HepG2 (cell line): ENCODE data around the gene SEMA6D. TPM values are rescaled to one million over a fixed set of nuclear protein-coding genes. Genes with fewer than 3 reads are reported as not detected.

Experiments
- ATAC-seq: fragments of 200-7000 bp; cut with Tn5 transposase; 3 replicates; pipeline ENCODE4 v1.9.1; 2020; ENCODE audit warnings: mild to moderate bottlenecking, moderate library complexity
- BruUV-seq: library from RNA; stranded (reverse); fragments of 400-500 nt; replicated peaks from 2 replicates; lab custom pipeline; 2021; lab: Mats Ljungman, UMichigan
- CTCF ChIA-PET: fragments of 300-600 bp; formaldehyde crosslinking; extraction: SDS; loops from one replicate; lab custom pipeline; 2021; ENCODE audit warnings: low total read pairs, inconsistent platforms, low intra/inter-chr PET ratio; lab: Yijun Ruan, JAX
- POLR2A ChIA-PET: fragments of 350-600 bp; sonication (Branson Sonifier 250); formaldehyde crosslinking; loops from one replicate; lab custom pipeline; 2020; ENCODE audit warnings: antibody characterized with exemption, inconsistent platforms; lab: Yijun Ruan, JAX
- DNase-seq: peaks from one replicate; pipeline ENCODE4 v3.0.0-alpha.2; 2015; ENCODE audit warnings: low spot score
- FAIRE-seq: peaks from 3 replicates; lab custom pipeline; 2011; peaks lifted over from hg19 to GRCh38; lab: Jason Lieb, UNC
- H2AFZ ChIP-seq: one replicate; pipeline ENCODE4 v1.6.1; 2011; ENCODE audit warnings: low read length, inconsistent platforms
- H3K27ac ChIP-seq: fragments of 300-600 bp; 3 replicates; pipeline ENCODE4 v1.8.0; 2011; ENCODE audit warnings: mixed run types, mild to moderate bottlenecking, mixed read lengths, low read length, inconsistent platforms; ENCODE audit not compliant: insufficient read depth; ENCODE audit errors: extremely low read length
- H3K27me3 ChIP-seq, 2 experiments: fragments of 200-600 bp in 1 of 2; 2 replicates in 1 of 2; 3 replicates in 1 of 2; pipeline versions ENCODE4 v1.6.0 to v1.8.0; 2011; ENCODE audit warnings: low read length in 2 of 2, mild to moderate bottlenecking in 2 of 2, moderate library complexity in 2 of 2, inconsistent platforms in 1 of 2; ENCODE audit not compliant: insufficient read depth in 2 of 2, control insufficient read depth in 1 of 2
- H3K36me3 ChIP-seq, 2 experiments: fragments of 200-600 bp in 1 of 2; replicated peaks in 1 of 2; 2 replicates in 1 of 2; 3 replicates in 1 of 2; pipeline versions ENCODE4 v1.5.1 to v1.8.0; 2011; ENCODE audit warnings: low read length in 2 of 2, inconsistent platforms in 1 of 2; ENCODE audit not compliant: insufficient read depth in 2 of 2, control insufficient read depth in 1 of 2
- H3K4me1 ChIP-seq: 2 replicates; pipeline ENCODE4 v1.5.1; 2012; ENCODE audit warnings: low read length, inconsistent platforms; ENCODE audit not compliant: insufficient read depth
- H3K4me2 ChIP-seq: 2 replicates; pipeline ENCODE4 v1.6.0; 2011; ENCODE audit warnings: low read depth, low read length, inconsistent platforms
- H3K4me3 ChIP-seq, 3 experiments: fragments of 200-600 bp in 1 of 3; sonication (generic), shearing (Covaris generic) in 1 of 3; replicated peaks in 1 of 3; 2 replicates each; pipeline ENCODE4 v1.5.1; 2011 to 2016; ENCODE audit warnings: low read length in 3 of 3, inconsistent platforms in 2 of 3, low read depth in 2 of 3, mild to moderate bottlenecking in 2 of 3, control low read depth in 1 of 3, mixed read lengths in 1 of 3; ENCODE audit not compliant: insufficient read depth in 1 of 3
- H3K79me2 ChIP-seq: one replicate; pipeline ENCODE4 v1.6.1; 2011; ENCODE audit warnings: low read length, inconsistent platforms; ENCODE audit not compliant: insufficient read depth
- H3K9ac ChIP-seq: 2 replicates; pipeline ENCODE4 v1.6.0; 2011; ENCODE audit warnings: mild to moderate bottlenecking, low read depth, low read length, inconsistent platforms; ENCODE audit not compliant: insufficient read depth
- H3K9me3 ChIP-seq: 2 replicates; pipeline ENCODE4 v1.5.1; 2012; ENCODE audit warnings: mild to moderate bottlenecking, low read length
- H4K20me1 ChIP-seq: 2 replicates; pipeline ENCODE4 v1.6.0; 2011; ENCODE audit warnings: inconsistent platforms, mild to moderate bottlenecking, low read length, moderate library complexity; ENCODE audit not compliant: insufficient read depth
- FOSL2 ChIP-seq: sonication (generic); formaldehyde crosslinking; IDR thresholded peaks from 2 replicates; pipeline ENCODE4 v1.4.0; 2020; ENCODE audit warnings: missing genetic modification reagents
- HCFC1 ChIP-seq: fragments of 150-350 bp; IDR thresholded peaks from 2 replicates; pipeline ENCODE4 v1.6.1; 2014; ENCODE audit warnings: low read depth, low read length
- SIX4 ChIP-seq: sonication (generic); formaldehyde crosslinking; IDR thresholded peaks from 2 replicates; pipeline ENCODE4 v1.4.0; 2020; ENCODE audit warnings: missing genetic modification reagents
- SMC3 ChIP-seq: IDR thresholded peaks from 2 replicates; pipeline ENCODE4 v1.6.1; 2011; ENCODE audit warnings: low read length, improper control_type of control experiment
- TEAD3 ChIP-seq: optimal IDR thresholded peaks from 2 replicates; pipeline ENCODE3; 2016; ENCODE audit warnings: borderline replicate concordance
- ZNF335 ChIP-seq: sonication (generic); formaldehyde crosslinking; IDR thresholded peaks from 2 replicates; pipeline ENCODE4 v1.4.0; 2020; ENCODE audit warnings: missing genetic modification reagents
- ZNF512B ChIP-seq: sonication (generic); formaldehyde crosslinking; IDR thresholded peaks from 2 replicates; pipeline ENCODE4 v1.5.1; 2020; ENCODE audit warnings: missing genetic modification reagents, mild to moderate bottlenecking, borderline replicate concordance
- WGBS: methylation state at CpG from one replicate; pipeline ENCODE4 v1.1.6; 2017; ENCODE audit warnings: low lambda C conversion rate; 5-methylcytosine and 5-hydroxymethylcytosine counted together
- in situ Hi-C: cut with HindIII; loops from 2 replicates; pipeline ENCODE4 v1.10.0; 2017; ENCODE audit warnings: low pct_unique_long_range_greater_than_20kb; ENCODE audit not compliant: extremely low pct_ligation_motif_present
- intact Hi-C: fragments of 100-400 bp; cut with micrococcal nuclease; formaldehyde crosslinking; loops from one replicate; pipeline ENCODE4 v1.10.0; 2022; ENCODE audit not compliant: unreplicated experiment
- polyA plus RNA-seq, 8 experiments: library from polyadenylated mRNA; depleted of rRNA in 3 of 8; stranded (reverse) in 7 of 8; unstranded in 1 of 8; fragments of >200 nt; fragmentation: Illumina TruSeq in 4 of 8; extraction: Trizol in 4 of 8; gene quantifications; 2 replicates each; pipeline versions ENCODE4 v1.2.1 to v1.2.3, GENCODE V29; 2011 to 2016; ENCODE audit warnings: low read depth in 4 of 8, missing spikeins in 1 of 8, mixed read lengths in 1 of 8; ENCODE audit not compliant: insufficient read depth in 1 of 8
- total RNA-seq, 5 experiments: library from RNA; depleted of rRNA; stranded (reverse); fragments of >200 nt; fragmentation: Illumina TruSeq; extraction: Trizol; gene quantifications; 2 replicates each; pipeline ENCODE4 v1.2.3, GENCODE V29; 2016; ENCODE audit warnings: low read depth in 1 of 5

The SEMA6D gene
- total and polyA plus RNA-seq, 2 of the 13 experiments (the other 11 are each of a cell fraction or from before 2014, with no cell fraction given): not detected

- TF ChIP-seq ZNF335 (CRISPR knock-in tag) (no peak), ZNF512B (CRISPR knock-in tag) (no peak), HCFC1 (no peak)
- intact Hi-C loops: no loop called here
- ATAC-seq (no peak), DNase-seq (no peak), FAIRE-seq (no peak)
- Histone ChIP-seq H3K4me2 (no peak overlapping the region), H3K36me3 (no peaks in the 10 kb centered on the region), H3K9ac (no peak overlapping the region), H3K27me3 (no peaks in the 10 kb centered on the region), H3K4me3 (no peak overlapping the region), H3K27ac (no peak overlapping the region), H3K4me1 (no peaks in the 10 kb centered on the region), H4K20me1 (no peaks in the 10 kb centered on the region), H2AFZ (no peak overlapping the region), H3K9me3 (peaks cover 54% of the 10 kb centered on the region), H3K79me2 (no peaks in the 10 kb centered on the region)
- WGBS: 0% methylated on average over 1 of the region's 1 CpG
- in situ Hi-C loops: no loop called here
- ChIA-PET CTCF (no interaction called here), POLR2A (no interaction called here)
- BruUV-seq: no TSS peak
Observed at GRCh38 chr15:47811172-47811571, 93.9 kb downstream of the SEMA6D start.

- Histone ChIP-seq H3K79me2 (no peaks in the 10 kb centered on the region), H3K36me3 (no peaks in the 10 kb centered on the region), H4K20me1 (no peaks in the 10 kb centered on the region), H3K4me1 (no peaks in the 10 kb centered on the region), H3K27ac (no peak overlapping the region), H2AFZ (no peak overlapping the region), H3K27me3 (no peaks in the 10 kb centered on the region), H3K9me3 (peaks cover 57% of the 10 kb centered on the region), H3K4me3 (no peak overlapping the region), H3K4me2 (no peak overlapping the region), H3K9ac (no peak overlapping the region)
- intact Hi-C loops (no loop called here), in situ Hi-C loops (no loop called here)
- peak; percentile 13; the same call in 1 of the 2 replicates for TF ChIP-seq FOSL2
- peak; percentile 39 for TF ChIP-seq TEAD3 (CRISPR knock-in tag)
- TF ChIP-seq SIX4 (CRISPR knock-in tag): no peak
- no peak for TF ChIP-seq SMC3
- POLR2A ChIA-PET: no interaction called here
- no peak for ATAC-seq
- no peak for FAIRE-seq
- peak; percentile 11 for DNase-seq
- CTCF ChIA-PET: no interaction called here
- no TSS peak for BruUV-seq
- WGBS: 3% methylated on average over 4 of the region's 4 CpGs
Observed at GRCh38 chr15:47812470-47812999, 95.2 kb downstream of the SEMA6D start.
